ENCODE results near the gene TASOR2.

Gene TASOR2

GRCh38 chr10:5658871-5659618, 25.6 kb upstream of the TASOR2 start:
- Histone ChIP-seq H3K36me3 (ENCODE audit: insufficient read depth, low read depth, low read length) (no peaks in the 10 kb centered on the region), H3K4me3 (ENCODE audit: low read length) (peak overlapping the region; percentile 39; the same call in 1 of the 2 replicates), H3K27ac (ENCODE audit: low read length) (no peak overlapping the region), H3K9ac (ENCODE audit: low read depth, low read length) (peak overlapping the region; percentile 37; the same call in 1 of the 2 replicates), H3K9me3 (ENCODE audit: insufficient read depth, low read depth, low read length) (no peaks in the 10 kb centered on the region), H3K27me3 (ENCODE audit: insufficient read depth, low read length) (no peaks in the 10 kb centered on the region), H3K4me1 (ENCODE audit: insufficient read depth, low read length) (peaks cover 16% of the 10 kb centered on the region; the same call in 1 of the 2 replicates)

DNA sequence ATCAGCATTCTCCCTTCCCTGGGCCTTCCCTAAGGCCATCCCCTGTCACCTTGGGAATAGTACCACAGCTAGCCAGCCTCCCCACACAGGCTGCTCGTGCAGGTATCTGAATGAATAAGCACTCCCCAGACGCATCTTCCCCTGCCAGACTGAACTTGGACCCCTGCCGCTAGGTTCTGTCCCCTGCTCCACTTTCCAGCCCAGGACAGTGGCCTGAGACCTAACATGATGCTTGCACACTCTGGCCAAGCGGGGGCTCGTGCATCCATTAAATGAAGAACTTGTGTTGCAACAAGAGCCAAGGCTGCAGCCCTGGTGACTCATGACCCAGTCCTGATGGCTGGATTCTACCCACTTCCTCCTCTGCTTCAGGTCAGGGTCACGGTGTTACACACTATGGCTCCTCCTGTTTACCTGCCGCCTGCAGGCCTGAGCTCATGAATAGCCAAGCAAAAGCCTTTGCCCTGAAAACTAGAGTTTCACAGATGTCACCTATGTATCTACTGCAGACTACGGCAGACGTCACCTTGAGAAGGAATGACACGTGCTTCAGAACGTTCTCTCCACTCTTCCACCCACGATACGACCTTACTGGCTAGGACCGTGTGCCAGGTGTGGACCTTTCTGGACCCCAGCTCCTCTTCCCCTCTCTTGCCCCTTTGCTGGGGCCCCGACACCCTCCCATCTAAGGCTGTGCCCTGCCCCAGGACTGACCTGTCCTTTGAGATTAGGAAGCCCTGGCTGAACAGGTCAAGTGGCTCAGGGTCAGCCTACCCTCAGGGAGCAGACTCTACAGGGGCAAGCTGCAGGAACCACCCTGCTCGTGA, 24.7 kb upstream of the TASOR2 start:
- Histone ChIP-seq H3K4me1 (ENCODE audit: insufficient read depth, low read length) (peaks cover 19% of the 10 kb centered on the region; the same call in 1 of the 2 replicates), H3K9ac (ENCODE audit: low read depth, low read length) (no peak overlapping the region), H3K9me3 (ENCODE audit: insufficient read depth, low read depth, low read length) (no peaks in the 10 kb centered on the region), H3K4me3 (ENCODE audit: low read length) (no peak overlapping the region), H3K36me3 (ENCODE audit: insufficient read depth, low read depth, low read length) (no peaks in the 10 kb centered on the region), H3K27ac (ENCODE audit: low read length) (no peak overlapping the region), H3K27me3 (ENCODE audit: insufficient read depth, low read length) (no peaks in the 10 kb centered on the region)

- Histone ChIP-seq H3K9ac (ENCODE audit: low read depth, low read length) (no peak overlapping the region), H3K36me3 (ENCODE audit: insufficient read depth, low read depth, low read length) (no peaks in the 10 kb centered on the region), H3K4me3 (ENCODE audit: low read length) (no peak overlapping the region), H3K4me1 (ENCODE audit: insufficient read depth, low read length) (peaks cover 27% of the 10 kb centered on the region), H3K27me3 (ENCODE audit: insufficient read depth, low read length) (no peaks in the 10 kb centered on the region), H3K9me3 (ENCODE audit: insufficient read depth, low read depth, low read length) (no peaks in the 10 kb centered on the region), H3K27ac (ENCODE audit: low read length) (no peak overlapping the region)
Observed at GRCh38 chr10:5661043-5661442, 23.6 kb upstream of the TASOR2 start.

GRCh38 chr10:5662708-5663579, 21.7 kb upstream of the TASOR2 start:
- no peaks in the 10 kb centered on the region for H3K36me3 ChIP-seq (ENCODE audit: insufficient read depth, low read depth, low read length)
- H3K27me3 ChIP-seq (ENCODE audit: insufficient read depth, low read length): peaks cover 14% of the 10 kb centered on the region
- H3K4me1 ChIP-seq (ENCODE audit: insufficient read depth, low read length): peaks cover 27% of the 10 kb centered on the region
- H3K4me3 ChIP-seq (ENCODE audit: low read length): no peak overlapping the region
- H3K9me3 ChIP-seq (ENCODE audit: insufficient read depth, low read depth, low read length): no peaks in the 10 kb centered on the region
- peak overlapping the region; percentile 34; the same call in 1 of the 2 replicates for H3K9ac ChIP-seq (ENCODE audit: low read depth, low read length)
- peak overlapping the region; percentile 19 for H3K27ac ChIP-seq (ENCODE audit: low read length)

DNA sequence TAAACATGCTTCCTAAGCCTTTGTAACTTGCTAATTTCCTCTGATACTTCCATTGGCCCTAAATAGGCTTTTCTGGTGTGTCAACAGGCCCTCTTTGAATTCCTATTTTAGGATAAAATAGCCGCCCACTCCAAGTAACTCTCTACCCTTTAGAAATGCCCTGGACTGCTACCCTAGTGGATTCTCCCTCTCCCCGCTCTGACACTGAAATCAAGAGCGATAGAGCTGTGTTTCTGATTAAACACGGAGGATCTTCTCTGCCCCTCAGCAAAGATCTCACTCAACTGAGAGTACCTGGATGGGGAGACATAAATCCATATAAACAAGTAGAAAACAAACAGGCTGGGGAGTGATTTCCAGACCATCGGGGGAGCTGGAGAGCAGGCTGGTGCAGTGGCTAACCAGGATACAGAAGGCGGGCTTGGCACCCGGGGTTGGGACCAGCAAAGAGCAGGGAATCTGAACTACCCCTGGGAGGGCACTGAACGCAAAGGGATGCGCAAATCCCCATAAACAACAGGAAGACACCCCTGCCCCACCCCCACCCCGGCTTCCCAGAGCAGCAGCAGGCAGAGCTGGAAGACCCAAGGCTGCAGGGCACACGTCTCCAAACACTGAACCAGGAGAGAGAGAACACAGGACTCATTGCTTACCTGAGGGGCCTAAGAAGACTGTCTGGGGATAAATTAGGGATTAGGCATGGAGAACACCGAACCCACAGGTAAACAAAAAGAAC, 20.8 kb upstream of the TASOR2 start:
- Histone ChIP-seq H3K27me3 (ENCODE audit: insufficient read depth, low read length) (peaks cover 20% of the 10 kb centered on the region), H3K4me3 (ENCODE audit: low read length) (peak overlapping the region; percentile 2; the same call in 1 of the 2 replicates), H3K36me3 (ENCODE audit: insufficient read depth, low read depth, low read length) (no peaks in the 10 kb centered on the region), H3K27ac (ENCODE audit: low read length) (peak overlapping the region; percentile 19), H3K9me3 (ENCODE audit: insufficient read depth, low read depth, low read length) (no peaks in the 10 kb centered on the region), H3K9ac (ENCODE audit: low read depth, low read length) (peak overlapping the region; percentile 34; the same call in 1 of the 2 replicates), H3K4me1 (ENCODE audit: insufficient read depth, low read length) (peaks cover 24% of the 10 kb centered on the region)

- Histone ChIP-seq H3K4me3 (ENCODE audit: low read length) (peak overlapping the region; percentile 87), H3K36me3 (ENCODE audit: insufficient read depth, low read depth, low read length) (no peaks in the 10 kb centered on the region), H3K27me3 (ENCODE audit: insufficient read depth, low read length) (peaks cover 20% of the 10 kb centered on the region), H3K9ac (ENCODE audit: low read depth, low read length) (peak overlapping the region; percentile 73; the same call in 1 of the 2 replicates), H3K9me3 (ENCODE audit: insufficient read depth, low read depth, low read length) (no peaks in the 10 kb centered on the region), H3K27ac (ENCODE audit: low read length) (no peak overlapping the region), H3K4me1 (ENCODE audit: insufficient read depth, low read length) (peaks cover 17% of the 10 kb centered on the region)
Observed at GRCh38 chr10:5665373-5666007, 19.1 kb upstream of the TASOR2 start.

- Histone ChIP-seq H3K36me3 (ENCODE audit: insufficient read depth, low read depth, low read length) (no peaks in the 10 kb centered on the region), H3K27ac (ENCODE audit: low read length) (no peak within 1 kb of the TSS), H3K9me3 (ENCODE audit: insufficient read depth, low read depth, low read length) (no peaks in the 10 kb centered on the region), H3K9ac (ENCODE audit: low read depth, low read length) (peak within 1 kb of the TSS; percentile 73; the same call in 1 of the 2 replicates), H3K27me3 (ENCODE audit: insufficient read depth, low read length) (peaks cover 20% of the 10 kb centered on the region), H3K4me3 (ENCODE audit: low read length) (peak within 1 kb of the TSS; percentile 87), H3K4me1 (ENCODE audit: insufficient read depth, low read length) (peaks cover 17% of the 10 kb centered on the region)
Observed at GRCh38 chr10:5666008-5666840, 18.4 kb upstream of the TASOR2 start, which contains the start of gene ASB13. Gene ASB13 (minus strand): TSS chr10:5666595. CDS start chr10:5666551, 44 bp downstream.

DNA sequence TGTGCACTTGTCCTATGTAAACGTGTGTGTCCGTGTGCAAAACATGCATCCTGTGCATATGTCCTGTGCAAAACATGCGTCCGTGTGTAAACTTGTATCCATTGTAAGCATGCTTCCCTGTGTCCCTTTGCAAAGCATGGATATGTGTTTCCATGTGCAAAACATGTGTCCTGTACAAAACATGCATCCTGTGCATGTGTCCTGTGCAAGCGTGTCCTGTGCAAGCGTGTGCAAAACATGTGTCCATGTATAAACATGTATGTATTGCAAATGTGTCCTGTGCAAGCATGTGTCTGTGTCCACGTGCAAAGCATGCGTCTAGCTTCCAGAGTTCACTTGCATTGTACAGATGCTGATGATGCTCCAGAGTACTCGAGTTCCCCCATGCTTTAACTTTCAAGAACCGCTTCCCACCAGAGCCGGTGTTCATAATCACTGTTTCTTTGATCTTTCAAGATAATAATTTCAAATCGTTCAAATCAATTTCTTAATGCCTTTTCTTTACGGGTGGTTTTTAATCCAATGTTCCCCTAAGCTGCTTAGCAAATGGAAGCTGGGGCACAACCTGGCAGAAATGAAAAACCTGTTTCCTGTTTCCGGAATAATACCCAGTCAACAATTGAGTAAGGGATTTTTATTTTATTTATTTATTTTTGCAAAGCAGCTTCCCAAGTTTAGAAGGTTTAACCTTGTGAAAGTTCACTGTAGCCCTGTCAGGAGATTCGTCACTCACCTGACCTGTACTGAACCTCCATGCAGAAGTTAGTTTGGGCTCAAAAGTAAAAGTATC, 17.6 kb upstream of the TASOR2 start:
- Histone ChIP-seq H3K4me3 (ENCODE audit: low read length) (peak overlapping the region; percentile 87), H3K27ac (ENCODE audit: low read length) (no peak overlapping the region), H3K36me3 (ENCODE audit: insufficient read depth, low read depth, low read length) (no peaks in the 10 kb centered on the region), H3K4me1 (ENCODE audit: insufficient read depth, low read length) (peaks cover 17% of the 10 kb centered on the region), H3K9me3 (ENCODE audit: insufficient read depth, low read depth, low read length) (no peaks in the 10 kb centered on the region), H3K27me3 (ENCODE audit: insufficient read depth, low read length) (peaks cover 20% of the 10 kb centered on the region), H3K9ac (ENCODE audit: low read depth, low read length) (peak overlapping the region; percentile 65; the same call in 1 of the 2 replicates)

DNA sequence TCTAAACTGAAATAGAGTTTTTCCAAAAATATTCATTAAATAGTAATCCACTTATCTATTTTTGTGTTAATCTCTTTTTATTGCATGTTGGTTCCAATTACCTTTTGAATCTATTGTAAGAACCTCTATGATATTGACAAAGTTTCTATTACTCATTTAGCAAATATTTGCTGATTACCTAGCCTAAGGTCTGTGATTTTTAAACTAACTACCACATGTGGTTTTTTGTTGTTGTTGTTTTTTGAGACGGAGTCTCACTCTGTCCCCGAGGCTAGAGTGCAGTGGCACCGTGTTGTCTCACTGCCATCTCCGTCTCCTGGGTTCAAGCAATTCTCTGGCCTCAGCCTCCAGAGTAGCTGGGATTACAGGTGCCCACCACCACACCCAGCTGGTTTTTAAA, 16.2 kb upstream of the TASOR2 start:
- Histone ChIP-seq H3K9ac (ENCODE audit: low read depth, low read length) (no peak overlapping the region), H3K27ac (ENCODE audit: low read length) (no peak overlapping the region), H3K9me3 (ENCODE audit: insufficient read depth, low read depth, low read length) (no peaks in the 10 kb centered on the region), H3K27me3 (ENCODE audit: insufficient read depth, low read length) (peaks cover 20% of the 10 kb centered on the region), H3K36me3 (ENCODE audit: insufficient read depth, low read depth, low read length) (no peaks in the 10 kb centered on the region), H3K4me1 (ENCODE audit: insufficient read depth, low read length) (peaks cover 14% of the 10 kb centered on the region), H3K4me3 (ENCODE audit: low read length) (no peak overlapping the region)
